ENCODE measurements around the gene CCNC. TPM values are rescaled to one million over a fixed set of nuclear protein-coding genes. Genes with fewer than 3 reads are reported as not detected.
A peak's percentile ranks its signal among the peaks of the same experiment; 100 is the strongest.

Gene CCNC
- total RNA-seq, 1 donor from 2014 or later = 74.5 TPM

- no peaks in the 10 kb centered on the region for H3K9me3 Mint-ChIP-seq (ENCODE audit: low read depth)
- no peak for TF ChIP-seq CTCF (IDR thresholded peaks at IDR 0.05; ENCODE audit: unreplicated experiment)
- no peak overlapping the region for H3K27ac Mint-ChIP-seq
- H3K4me3 Mint-ChIP-seq (ENCODE audit: low read depth) = no peak overlapping the region
- DNase-seq (ENCODE audit: low spot score, unreplicated experiment) = no peak
- H3K36me3 Mint-ChIP-seq (ENCODE audit: insufficient read depth) = no peaks in the 10 kb centered on the region
- H3K27me3 Mint-ChIP-seq = no peaks in the 10 kb centered on the region
- no peaks in the 10 kb centered on the region for H3K4me1 Mint-ChIP-seq (ENCODE audit: low read depth)
Measured at GRCh38 chr6:99522531-99522930, 45.9 kb downstream of the CCNC start.

DNA sequence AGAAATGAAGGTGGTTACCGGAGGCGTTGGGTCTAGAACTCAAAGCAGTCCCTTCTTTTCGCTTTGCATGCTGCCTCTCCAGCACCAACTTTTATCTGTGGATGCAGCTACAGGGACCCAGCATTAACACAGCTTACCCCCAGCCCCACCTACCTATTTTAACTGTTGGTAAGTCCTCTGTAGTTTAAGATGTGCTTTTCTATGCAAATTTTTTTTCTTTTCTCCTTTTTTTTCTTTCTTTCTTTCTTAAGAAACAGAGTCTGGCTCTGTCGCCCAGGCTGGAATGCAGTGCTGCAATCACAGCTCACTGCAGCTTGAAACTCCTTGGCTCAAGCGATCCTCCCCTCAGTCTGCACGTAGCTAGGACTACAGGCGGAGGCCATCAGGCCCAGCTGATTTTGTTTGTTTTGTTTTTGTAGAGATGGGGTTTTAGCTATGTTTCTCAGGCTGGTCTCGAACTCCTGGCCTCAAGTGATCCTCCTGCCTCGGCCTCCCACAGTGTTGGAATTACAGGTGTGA lies 46.8 kb downstream of the CCNC start:
- TF ChIP-seq CTCF (IDR thresholded peaks at IDR 0.05; ENCODE audit: unreplicated experiment) = no peak
- Mint-ChIP-seq H3K4me3 (ENCODE audit: low read depth) (peak overlapping the region; percentile 91), H3K27me3 (no peaks in the 10 kb centered on the region), H3K36me3 (ENCODE audit: insufficient read depth) (no peaks in the 10 kb centered on the region), H3K4me1 (ENCODE audit: low read depth) (no peaks in the 10 kb centered on the region), H3K9me3 (ENCODE audit: low read depth) (no peaks in the 10 kb centered on the region), H3K27ac (peak overlapping the region; percentile 99)
- no peak for DNase-seq (ENCODE audit: low spot score, unreplicated experiment)

DNA sequence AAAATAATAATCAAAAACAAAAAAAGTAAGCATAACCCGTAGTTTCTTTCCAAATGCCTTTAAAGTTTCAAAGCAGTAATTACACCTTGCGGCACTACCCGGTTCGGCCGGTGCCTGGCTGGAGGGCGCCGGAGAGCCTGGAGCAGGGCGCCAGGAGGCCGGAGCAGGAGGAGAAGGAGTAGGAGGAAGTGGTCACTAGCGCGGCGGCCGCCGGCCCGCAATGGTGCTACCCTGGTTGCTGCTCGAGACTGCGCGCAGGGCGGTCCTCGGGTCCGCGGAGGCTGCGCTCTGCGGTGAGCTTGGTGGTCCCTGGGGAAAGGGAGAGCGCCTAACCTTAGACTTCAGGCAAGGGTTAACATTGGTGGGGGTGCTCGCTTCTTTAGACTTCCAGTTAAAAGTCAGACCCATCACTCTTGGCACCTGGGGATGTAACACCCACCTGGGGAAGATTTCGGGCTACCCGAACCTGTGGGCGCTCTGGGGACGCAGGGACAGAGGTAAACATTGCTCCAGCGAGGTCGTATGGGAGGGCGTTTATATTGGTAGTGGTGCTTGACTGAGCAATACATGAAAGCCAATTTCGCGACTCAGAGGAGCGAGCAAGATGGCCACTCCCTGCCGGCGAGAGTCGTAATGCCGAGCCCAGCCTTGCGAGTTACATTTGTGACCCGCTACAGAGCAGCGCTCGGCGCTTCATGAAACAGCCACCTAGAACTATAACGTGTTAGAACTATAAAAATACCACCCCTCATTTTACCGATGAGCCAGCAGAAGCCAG lies 47.4 kb downstream of the CCNC start:
- Mint-ChIP-seq H3K4me3 (ENCODE audit: low read depth) (peak overlapping the region; percentile 91), H3K36me3 (ENCODE audit: insufficient read depth) (no peaks in the 10 kb centered on the region), H3K4me1 (ENCODE audit: low read depth) (peaks cover under 1% of the 10 kb centered on the region), H3K9me3 (ENCODE audit: low read depth) (no peaks in the 10 kb centered on the region), H3K27me3 (no peaks in the 10 kb centered on the region), H3K27ac (peak overlapping the region; percentile 99)
- TF ChIP-seq CTCF (IDR thresholded peaks at IDR 0.05; ENCODE audit: unreplicated experiment) = peak; percentile 67
- DNase-seq (ENCODE audit: low spot score, unreplicated experiment) = peak; percentile 58

- H3K9me3 Mint-ChIP-seq (ENCODE audit: low read depth) = no peaks in the 10 kb centered on the region
- H3K27ac Mint-ChIP-seq = no peak overlapping the region
- peaks cover 6% of the 10 kb centered on the region for H3K4me1 Mint-ChIP-seq (ENCODE audit: low read depth)
- H3K36me3 Mint-ChIP-seq (ENCODE audit: insufficient read depth) = no peaks in the 10 kb centered on the region
- no peaks in the 10 kb centered on the region for H3K27me3 Mint-ChIP-seq
- no peak overlapping the region for H3K4me3 Mint-ChIP-seq (ENCODE audit: low read depth)
- TF ChIP-seq CTCF (IDR thresholded peaks at IDR 0.05; ENCODE audit: unreplicated experiment) = no peak
- DNase-seq (ENCODE audit: low spot score, unreplicated experiment) = no peak
Measured at GRCh38 chr6:99519446-99519845, 49.0 kb downstream of the CCNC start.

DNA sequence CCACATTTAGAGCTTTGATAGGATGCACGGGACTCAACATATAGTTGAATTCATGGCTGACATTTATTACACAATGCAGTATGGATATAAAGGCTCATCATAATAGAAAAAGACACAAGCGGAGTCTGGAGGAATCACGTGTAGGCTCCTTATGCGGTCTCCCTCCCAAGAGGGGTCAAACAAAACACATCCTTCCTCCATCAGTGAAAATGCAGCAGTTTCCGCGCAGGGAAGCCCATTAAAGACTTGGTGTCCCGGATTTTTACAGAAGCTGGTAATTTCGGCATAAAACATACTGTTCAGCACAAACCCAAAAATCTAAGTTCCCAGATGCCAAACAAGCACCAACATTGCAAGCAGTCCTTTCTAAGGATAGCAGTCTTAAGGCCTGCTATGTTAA lies 54.4 kb downstream of the CCNC start:
- no peaks in the 10 kb centered on the region for H3K36me3 Mint-ChIP-seq (ENCODE audit: insufficient read depth)
- DNase-seq (ENCODE audit: low spot score, unreplicated experiment) = no peak
- H3K27me3 Mint-ChIP-seq = peaks cover 3% of the 10 kb centered on the region
- H3K27ac Mint-ChIP-seq = no peak overlapping the region
- H3K4me3 Mint-ChIP-seq (ENCODE audit: low read depth) = peak overlapping the region; percentile 95
- TF ChIP-seq CTCF (IDR thresholded peaks at IDR 0.05; ENCODE audit: unreplicated experiment) = no peak
- peaks cover 14% of the 10 kb centered on the region for H3K4me1 Mint-ChIP-seq (ENCODE audit: low read depth)
- H3K9me3 Mint-ChIP-seq (ENCODE audit: low read depth) = no peaks in the 10 kb centered on the region
